Suppressor macrophage treated with lipopolysaccharide for 4 hours (primary cell): ENCODE data around the gene KLHL8.
"Not testable (repeated sequence)": the region's sequence is repeated elsewhere in the genome, so short reads cannot be mapped to it uniquely, and the experiment has no call there.

Source experiments
- DNase-seq: peaks from one replicate; pipeline ENCODE4 v3.0.0-alpha.2; 2020

KLHL8 gene

GRCh38 chr4:87227751-87228151 is 7.3 kb upstream of the KLHL8 start:
- peak; percentile 40 for DNase-seq

DNA sequence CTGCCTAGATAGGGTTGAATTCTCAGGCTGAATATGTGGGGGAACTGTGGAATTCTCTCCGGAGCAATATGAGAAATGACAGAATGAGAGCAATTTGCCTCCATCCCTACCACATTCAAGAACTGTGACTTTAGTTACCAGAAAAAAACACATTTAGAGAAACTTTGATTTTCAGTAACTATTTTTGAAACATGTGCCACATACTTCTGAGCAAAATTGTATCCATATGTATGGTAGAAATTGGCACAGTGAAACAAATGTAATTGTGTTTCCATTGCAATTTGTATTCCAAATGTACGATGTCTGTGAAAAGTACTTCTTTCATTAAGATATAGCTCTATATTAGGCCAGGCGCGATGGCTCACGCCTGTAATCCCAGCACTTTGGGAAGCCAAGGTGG is 5.5 kb upstream of the KLHL8 start:
- DNase-seq = no peak

DNA sequence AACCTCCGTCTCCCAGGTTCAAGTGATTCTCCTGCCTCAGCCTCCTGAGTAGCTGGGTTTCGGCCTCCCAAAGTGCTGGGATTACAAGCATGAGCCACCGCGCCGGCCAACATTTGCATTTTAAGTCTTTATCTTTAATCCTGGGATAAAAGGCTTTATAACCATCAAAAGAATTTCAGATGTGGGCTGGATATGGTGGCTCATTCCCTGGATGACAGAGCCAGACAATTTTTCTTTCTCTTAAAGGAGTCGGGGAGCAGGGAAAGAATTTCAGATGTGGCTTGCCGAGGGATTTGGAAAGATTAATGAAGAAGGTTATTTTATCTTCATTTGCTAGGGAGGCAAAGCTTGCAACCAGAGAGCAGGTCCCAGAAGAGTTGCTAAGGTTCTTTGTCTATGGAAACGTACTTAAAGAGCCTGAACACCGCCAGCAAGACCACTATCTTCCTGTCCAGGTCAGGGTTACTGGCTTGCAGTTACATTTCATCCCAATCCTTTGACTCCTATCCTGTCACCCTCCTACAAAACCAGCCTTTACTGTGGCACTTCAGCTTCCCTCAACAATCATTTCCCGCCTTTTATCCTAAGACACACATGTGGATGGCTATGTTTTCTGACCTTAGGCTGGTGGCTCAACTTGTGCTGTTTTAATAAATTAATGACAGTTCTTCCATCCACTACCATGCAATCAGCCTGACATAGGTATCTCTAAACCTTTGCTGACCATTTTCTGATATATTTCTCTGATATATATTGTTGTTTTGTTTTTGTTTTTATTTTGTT is 3.9 kb upstream of the KLHL8 start:
- no peak for DNase-seq

GRCh38 chr4:87219632-87220093 is 755 bp downstream of the KLHL8 start:
- peak; percentile 62 for DNase-seq

- DNase-seq = not testable (repeated sequence)
Measured at GRCh38 chr4:87217235-87217763, 3.1 kb downstream of the KLHL8 start.

DNA sequence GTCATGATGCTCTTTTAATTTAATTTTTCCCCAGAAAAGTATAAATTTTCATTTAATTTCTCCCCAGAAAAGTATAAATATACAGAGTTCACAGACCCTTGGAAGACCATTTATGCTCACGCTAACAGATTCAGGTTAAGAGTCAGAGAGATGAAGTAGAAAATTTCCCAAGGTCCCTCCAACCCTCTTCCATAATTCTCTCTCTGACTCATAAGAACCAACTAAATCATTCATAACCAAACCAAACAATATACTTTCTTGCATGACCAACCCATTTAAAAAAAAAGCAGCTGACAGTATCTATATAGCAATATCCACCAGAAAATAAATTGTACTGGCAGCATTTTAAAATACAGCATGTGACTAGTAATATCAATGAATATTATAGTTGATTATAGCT is 3.9 kb downstream of the KLHL8 start:
- DNase-seq = peak; percentile 32

DNA sequence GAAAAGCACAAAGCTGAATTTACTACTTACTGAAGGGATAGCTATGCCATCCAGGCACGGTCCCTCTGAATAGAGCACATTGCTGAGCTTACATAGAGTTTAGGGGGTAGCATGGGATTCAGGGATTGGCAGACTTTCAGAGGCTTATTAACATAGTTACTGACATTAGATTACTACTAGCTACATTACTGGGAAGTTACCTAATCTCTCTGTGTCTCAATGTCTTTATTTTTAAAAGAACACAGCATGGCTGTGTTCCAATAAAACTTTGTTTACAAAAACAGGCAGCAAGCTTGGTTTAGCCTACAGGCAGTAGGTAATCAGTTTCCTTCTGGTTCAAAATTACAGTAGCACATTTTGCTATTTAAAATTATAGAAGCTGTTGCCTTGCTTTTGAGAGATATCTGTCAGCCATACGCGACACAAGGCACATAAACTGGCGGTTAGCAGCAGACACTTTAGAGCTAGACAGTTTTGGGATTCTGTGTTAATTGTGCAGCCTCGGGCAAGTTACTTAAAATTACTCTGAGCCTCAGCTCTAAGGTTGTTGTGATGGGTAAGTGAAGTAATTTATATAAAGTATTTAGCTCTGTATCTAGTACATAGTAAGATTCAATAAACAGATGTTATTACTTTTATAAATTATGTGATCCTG is 6.9 kb downstream of the KLHL8 start:
- DNase-seq = no peak

DNA sequence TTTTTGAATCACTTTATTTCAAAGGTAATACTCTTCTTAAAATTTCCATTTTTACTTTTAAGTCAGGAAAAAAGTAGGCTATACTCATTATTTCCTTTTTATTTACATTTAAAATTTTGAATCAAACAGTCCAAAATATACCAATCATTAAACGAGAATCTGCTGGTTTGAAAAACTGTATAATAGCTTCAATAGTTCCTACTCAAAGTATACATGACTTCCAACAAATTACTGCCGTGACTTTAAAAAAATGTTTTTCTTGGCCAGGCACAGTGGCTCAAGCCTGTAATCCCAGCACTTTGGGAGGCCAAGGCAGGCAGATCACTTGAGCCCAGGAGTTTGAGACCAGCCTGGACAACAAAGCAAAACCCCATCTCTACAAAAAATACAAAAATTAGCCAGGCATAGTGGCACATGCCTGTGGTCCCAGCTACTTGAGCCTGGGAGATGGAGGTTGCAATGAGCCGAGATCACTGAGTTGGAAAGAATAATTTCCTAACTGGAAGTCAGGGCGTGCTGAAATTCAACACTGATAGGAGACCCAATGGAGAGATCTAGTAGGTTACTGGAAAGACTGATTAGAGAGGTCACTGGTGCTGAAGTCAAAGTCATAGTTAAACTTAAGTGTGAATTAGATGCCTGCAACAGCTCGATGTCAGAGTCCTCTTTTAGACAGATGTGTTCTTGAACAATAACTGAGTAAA is 9.0 kb downstream of the KLHL8 start:
- DNase-seq = no peak

DNA sequence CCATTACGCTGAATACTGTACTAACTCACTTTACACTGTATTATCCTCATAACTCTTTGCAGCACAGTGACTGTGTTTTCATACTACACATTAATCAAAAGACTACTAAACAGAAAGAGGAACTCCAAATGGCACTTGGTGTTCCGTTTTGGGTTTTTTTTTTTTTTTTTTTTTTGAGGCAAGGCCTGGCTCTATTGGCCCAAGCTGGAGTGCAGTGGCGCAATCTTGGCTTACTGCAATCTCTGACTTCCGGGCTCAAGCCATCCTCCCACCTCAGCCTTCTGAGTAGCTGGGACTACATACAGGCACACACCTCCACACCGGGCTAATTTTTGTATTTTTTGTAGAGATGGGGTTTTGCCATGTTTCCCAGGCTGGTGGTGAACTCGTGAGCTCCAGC is 10.7 kb downstream of the KLHL8 start:
- peak; percentile 87 for DNase-seq

GRCh38 chr4:87209182-87209581 is 11.2 kb downstream of the KLHL8 start:
- DNase-seq = peak; percentile 22

DNA sequence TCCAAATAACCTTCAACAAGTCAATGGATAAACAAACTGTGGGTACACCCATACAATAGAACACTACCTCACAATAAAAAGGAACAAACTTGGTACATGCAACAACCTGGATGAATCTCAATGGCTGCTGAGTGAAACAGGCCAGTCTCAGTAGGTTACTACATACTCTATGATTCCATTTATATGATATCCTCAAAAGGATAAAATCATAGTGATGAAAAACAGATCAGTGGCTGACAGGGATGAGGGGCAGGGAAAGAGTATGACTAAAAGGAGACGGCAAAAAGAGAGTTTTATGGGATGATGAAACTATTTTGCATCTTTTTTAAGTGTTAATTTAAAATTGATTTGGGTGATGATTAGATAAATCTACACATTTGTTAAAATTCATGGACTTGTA is 15.9 kb downstream of the KLHL8 start:
- no peak for DNase-seq

- DNase-seq = no peak
Measured at GRCh38 chr4:87196927-87197326, 23.5 kb downstream of the KLHL8 start.

GRCh38 chr4:87196146-87196545 is 24.3 kb downstream of the KLHL8 start:
- DNase-seq = no peak

DNA sequence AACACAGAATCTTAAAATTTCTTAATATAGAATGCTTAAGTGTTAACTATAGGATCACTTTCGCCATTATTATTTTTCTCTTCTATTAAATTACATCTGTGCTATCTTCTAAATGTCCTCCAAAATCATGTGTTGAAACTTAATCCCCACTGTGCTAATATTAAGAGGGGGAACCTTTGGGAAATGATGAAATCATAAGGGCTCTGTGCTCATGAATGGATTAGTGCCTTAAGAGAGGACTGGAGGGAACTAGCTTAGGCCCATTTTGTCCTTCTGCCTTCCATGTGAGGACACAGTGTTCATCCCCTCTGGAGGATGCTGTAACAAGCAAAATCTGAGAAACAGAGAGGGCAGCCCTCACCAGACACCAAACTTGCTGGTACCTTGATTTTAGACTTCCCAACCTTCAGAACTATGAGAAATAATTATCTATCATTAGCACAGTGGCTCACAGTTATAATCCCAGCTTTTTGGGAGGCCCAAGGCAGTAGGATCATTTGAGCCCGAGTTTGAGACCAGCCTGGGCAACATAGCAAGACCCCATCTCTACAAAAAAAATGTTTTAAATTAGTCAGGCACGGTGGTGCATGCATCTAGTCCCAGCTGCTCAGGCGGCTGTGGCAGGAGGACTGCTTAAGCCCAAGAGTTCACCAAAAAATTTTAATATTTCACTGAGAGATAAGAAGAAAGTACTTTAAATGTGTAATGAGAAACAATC is 26.3 kb downstream of the KLHL8 start:
- no peak for DNase-seq

DNA sequence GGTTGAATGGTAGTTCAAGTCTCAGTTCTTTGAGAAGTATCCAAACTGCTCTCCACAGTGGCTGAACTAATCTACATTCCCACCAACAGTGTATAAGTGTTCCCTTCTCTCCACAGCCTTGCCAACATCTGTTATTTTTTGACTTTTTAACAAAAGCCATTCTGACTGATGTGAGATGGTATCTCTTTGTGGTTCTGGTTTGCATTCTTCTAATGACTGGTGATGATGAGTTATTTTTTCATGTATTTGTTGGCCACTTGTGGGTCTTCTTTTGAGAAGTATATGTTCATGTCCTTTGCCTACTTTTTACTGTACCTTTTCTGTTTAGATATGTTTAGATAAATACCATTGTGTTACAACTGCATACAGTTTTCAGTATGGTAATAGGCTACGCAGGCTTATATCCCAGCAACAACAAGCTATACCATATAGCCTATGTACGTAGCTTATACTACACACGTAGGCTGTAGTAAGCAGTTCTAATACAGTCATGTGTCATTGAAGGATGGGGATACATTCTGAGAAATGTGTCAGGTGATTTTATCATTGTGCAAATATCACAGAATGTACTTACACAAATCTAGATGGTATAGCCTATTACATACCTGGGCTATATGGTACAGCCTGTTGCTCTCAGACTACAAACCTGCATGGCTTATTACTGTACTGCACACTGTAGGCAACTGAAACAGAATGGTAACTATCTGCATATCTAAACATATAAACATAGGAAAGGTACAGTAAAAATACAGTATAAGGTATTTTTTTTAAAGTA is 28.1 kb downstream of the KLHL8 start:
- no peak for DNase-seq

DNA sequence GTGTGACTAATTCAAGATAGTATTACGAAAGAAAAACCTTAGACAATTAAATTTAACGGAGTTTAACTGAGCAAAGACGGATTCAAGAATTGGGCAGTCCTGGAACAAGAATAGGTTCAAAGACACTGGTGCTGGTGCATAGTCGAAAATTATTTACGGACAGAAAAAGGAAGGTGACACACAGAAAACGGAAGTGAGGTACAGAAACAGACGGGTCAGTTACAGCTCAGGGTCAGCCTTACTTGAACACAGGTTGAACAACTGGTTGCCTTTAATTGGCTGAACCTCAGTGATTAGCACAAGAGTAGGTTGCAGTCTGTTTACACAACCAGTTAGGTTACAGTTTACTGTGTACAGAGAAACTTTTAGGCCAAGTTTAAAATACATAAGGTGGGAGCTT is 31.5 kb downstream of the KLHL8 start:
- DNase-seq = no peak

DNA sequence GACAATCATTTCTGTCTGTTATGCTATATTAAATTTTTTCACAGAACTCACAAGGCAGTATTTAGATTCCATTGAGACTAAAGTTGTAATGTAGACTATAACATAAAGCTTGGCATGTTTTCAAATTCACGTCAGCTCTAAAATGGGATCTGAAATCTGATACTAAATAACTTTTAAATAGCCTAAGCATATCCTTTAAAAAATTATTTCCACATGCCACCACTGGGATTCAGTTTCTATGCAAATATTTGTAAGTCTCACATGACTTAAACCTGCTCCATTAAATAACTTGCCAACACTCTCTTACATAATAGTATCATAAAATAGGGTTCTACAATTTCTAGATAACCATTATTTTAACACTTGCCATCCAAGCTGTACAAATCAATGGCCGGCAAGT is 32.4 kb downstream of the KLHL8 start:
- DNase-seq = no peak

GRCh38 chr4:87185146-87185870 is 35.1 kb downstream of the KLHL8 start:
- DNase-seq = no peak

GRCh38 chr4:87180767-87181166 is 39.7 kb downstream of the KLHL8 start:
- DNase-seq = no peak

- DNase-seq = no peak
Measured at GRCh38 chr4:87179751-87180150, 40.7 kb downstream of the KLHL8 start.

DNA sequence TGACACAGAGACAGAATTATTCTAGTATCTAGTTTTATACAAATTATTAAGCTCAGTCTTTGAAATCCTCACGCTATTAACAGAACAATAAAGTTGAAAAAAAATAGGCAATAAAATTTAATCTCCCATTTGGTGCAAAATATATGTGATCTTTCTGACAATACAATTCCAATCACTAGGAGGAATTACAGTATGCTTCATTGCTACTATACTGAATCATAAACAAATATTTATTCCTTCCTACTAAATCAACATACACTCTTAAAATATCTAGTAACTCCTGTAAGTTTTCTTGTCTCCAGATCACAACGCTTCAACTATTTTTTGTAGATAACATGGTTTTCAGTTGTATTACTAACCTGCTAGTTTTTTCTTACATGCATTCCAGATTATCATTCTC is 45.7 kb downstream of the KLHL8 start:
- no peak for DNase-seq
